Activated CD4-positive, alpha-beta T cell treated with anti-CD3 and anti-CD28 coated beads, Interleukin-2, amount 10 ng/mL, durations not matched to agents 7 days and 5 days (primary cell): ENCODE results near the gene RALGAPA2. TPM values are rescaled to one million over a fixed set of nuclear protein-coding genes. Genes with fewer than 3 reads are reported as not detected.
"Not testable (repeated sequence)": the region's sequence is repeated elsewhere in the genome, so short reads cannot be mapped to it uniquely, and the experiment has no call there.

ENCODE experiments used
- CTCF ChIA-PET: fragments of 350-600 bp; sonication (Branson Sonifier 250); formaldehyde crosslinking; loops from one replicate; lab custom pipeline; 2021; ENCODE audit warnings: antibody characterized with exemption; lab: Charles Lee
- POLR2A ChIA-PET: fragments of 350-600 bp; sonication (Branson Sonifier 250); formaldehyde crosslinking; loops from one replicate; lab custom pipeline; 2021; ENCODE audit warnings: antibody characterized with exemption; lab: Charles Lee
- DNase-seq: peaks from one replicate; pipeline ENCODE4 v3.0.0-alpha.2; 2020
- H3K27ac Mint-ChIP-seq: one replicate; pipeline ENCODE4 v1.8.0; 2021; ENCODE audit warnings: mild to moderate bottlenecking, moderate library complexity, mixed read lengths
- H3K27me3 Mint-ChIP-seq: one replicate; pipeline ENCODE4 v1.8.0; 2021; ENCODE audit warnings: mixed read lengths
- H3K36me3 Mint-ChIP-seq: one replicate; pipeline ENCODE4 v1.8.0; 2021; ENCODE audit warnings: low read depth, mixed read lengths
- H3K4me1 Mint-ChIP-seq: one replicate; pipeline ENCODE4 v1.8.0; 2021; ENCODE audit warnings: mixed read lengths
- H3K4me3 Mint-ChIP-seq: one replicate; pipeline ENCODE4 v1.8.0; 2021; ENCODE audit warnings: mild to moderate bottlenecking, moderate library complexity, mixed read lengths
- H3K9me3 Mint-ChIP-seq: one replicate; pipeline ENCODE4 v1.8.0; 2021; ENCODE audit warnings: mixed read lengths
- total RNA-seq, 2 experiments: library from RNA; stranded (reverse); gene quantifications; one replicate each; pipeline ENCODE4 v1.2.3, GENCODE V29; 2021

The RALGAPA2 gene
- total RNA-seq, 2 experiments from 2014 or later, result 26.4 to 31.7 TPM

DNA sequence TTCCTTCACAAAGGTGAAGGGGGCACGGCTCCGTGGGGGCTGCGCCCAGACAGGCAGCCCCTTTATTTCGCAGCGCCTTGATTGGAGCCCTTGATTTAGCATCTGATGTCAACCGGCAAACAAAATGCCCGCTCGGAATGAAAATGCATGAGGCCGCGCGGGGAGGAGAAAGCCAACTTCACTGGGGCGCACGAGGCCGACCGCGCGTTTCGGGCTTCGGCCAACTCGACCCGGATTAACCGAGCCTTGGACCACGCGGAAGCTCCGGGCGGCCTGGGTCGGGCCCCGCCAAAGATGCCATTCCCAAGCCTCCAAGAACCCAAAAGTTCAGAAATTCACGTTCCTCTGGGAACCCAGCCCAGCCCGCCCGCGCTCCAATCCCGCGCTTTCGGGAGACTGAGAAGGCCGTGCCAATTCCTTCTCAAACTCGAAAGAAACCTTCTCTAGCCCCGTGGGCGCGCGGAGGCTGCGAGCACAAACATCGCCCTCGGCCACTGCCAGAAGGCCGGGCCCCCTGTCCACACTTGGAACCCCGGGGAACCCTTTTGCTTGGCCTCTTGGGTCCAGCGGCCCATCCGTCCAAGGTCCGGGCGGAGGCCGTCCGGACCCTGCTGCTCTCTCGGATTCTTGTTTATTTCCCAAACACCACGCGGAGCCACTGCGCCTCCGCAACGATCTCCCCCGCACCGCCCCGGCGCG lies 345.4 kb downstream of the RALGAPA2 start:
- CTCF ChIA-PET, result interaction anchor here (0.6 kb wide), 2 partner anchors 413 to 487 kb away, joined by 3 to 4 read pairs; no protein-coding TSS in a partner anchor
- no peak for DNase-seq
- POLR2A ChIA-PET, result no interaction called here
- H3K9me3 Mint-ChIP-seq, result no peaks in the 10 kb centered on the region
- H3K27me3 Mint-ChIP-seq, result peaks cover 67% of the 10 kb centered on the region
- no peaks in the 10 kb centered on the region for H3K36me3 Mint-ChIP-seq
- no peak overlapping the region for H3K4me3 Mint-ChIP-seq
- no peak overlapping the region for H3K27ac Mint-ChIP-seq
- H3K4me1 Mint-ChIP-seq, result peaks cover 15% of the 10 kb centered on the region

DNA sequence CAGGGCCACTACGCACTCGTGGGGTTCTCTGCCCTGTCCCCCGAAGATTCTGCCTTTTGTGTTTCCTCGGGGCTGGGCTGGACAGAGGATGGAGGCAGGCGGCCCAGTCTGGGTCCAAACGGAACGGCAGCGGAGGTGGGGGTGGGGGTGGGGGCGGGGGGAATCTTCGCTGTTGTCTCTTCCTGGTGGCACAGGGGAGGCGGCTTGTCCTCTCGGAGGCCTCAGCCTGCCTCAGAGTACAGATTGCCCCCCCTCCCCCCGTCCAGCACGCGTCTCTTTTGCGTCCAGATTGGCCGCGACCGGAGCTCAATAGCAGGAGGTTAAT lies 345.9 kb downstream of the RALGAPA2 start:
- Mint-ChIP-seq H3K27ac (no peak overlapping the region), H3K27me3 (peaks cover 67% of the 10 kb centered on the region), H3K4me3 (peak overlapping the region; percentile 35), H3K36me3 (no peaks in the 10 kb centered on the region), H3K9me3 (no peaks in the 10 kb centered on the region), H3K4me1 (peaks cover 15% of the 10 kb centered on the region)
- DNase-seq, result no peak
- ChIA-PET POLR2A (no interaction called here), CTCF (interaction anchor here (0.6 kb wide), 2 partner anchors 414 to 488 kb away, joined by 3 to 4 read pairs; no protein-coding TSS in a partner anchor)

DNA sequence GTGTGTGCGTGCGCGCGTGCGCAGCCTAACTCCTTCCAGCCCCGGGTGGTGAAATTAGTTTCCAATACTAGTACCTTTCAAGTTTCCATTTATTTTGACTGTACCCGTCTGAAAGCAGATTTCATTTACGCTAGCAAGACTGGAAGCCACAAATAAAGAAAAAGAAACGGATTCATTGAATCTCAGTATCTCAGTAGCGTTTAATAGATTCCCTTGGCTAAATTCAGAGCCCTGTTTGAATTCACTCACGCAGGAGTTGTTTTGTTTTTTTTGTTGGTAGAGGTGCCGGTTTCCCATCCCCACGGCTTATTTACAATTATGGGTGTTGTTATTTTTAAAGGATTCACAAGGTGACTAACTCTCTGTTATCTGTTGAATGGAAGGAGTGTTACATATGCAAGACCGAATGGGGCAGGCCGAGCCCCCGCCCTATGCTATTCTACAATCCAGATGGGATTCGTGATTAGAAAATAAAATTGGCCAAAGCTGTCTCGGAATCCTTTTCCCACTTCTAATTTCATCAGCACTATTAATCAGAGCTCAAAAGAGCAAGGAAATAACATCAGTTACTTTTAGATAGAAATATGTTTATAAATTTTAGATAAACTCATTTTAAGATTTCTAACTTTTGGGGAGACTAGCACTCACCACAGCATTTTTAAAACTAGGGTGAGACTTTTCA lies 346.8 kb downstream of the RALGAPA2 start:
- Mint-ChIP-seq H3K36me3 (no peaks in the 10 kb centered on the region), H3K27me3 (peaks cover 69% of the 10 kb centered on the region), H3K9me3 (no peaks in the 10 kb centered on the region), H3K4me3 (no peak overlapping the region), H3K27ac (no peak overlapping the region), H3K4me1 (peaks cover 17% of the 10 kb centered on the region)
- ChIA-PET POLR2A (no interaction called here), CTCF (no interaction called here)
- no peak for DNase-seq

DNA sequence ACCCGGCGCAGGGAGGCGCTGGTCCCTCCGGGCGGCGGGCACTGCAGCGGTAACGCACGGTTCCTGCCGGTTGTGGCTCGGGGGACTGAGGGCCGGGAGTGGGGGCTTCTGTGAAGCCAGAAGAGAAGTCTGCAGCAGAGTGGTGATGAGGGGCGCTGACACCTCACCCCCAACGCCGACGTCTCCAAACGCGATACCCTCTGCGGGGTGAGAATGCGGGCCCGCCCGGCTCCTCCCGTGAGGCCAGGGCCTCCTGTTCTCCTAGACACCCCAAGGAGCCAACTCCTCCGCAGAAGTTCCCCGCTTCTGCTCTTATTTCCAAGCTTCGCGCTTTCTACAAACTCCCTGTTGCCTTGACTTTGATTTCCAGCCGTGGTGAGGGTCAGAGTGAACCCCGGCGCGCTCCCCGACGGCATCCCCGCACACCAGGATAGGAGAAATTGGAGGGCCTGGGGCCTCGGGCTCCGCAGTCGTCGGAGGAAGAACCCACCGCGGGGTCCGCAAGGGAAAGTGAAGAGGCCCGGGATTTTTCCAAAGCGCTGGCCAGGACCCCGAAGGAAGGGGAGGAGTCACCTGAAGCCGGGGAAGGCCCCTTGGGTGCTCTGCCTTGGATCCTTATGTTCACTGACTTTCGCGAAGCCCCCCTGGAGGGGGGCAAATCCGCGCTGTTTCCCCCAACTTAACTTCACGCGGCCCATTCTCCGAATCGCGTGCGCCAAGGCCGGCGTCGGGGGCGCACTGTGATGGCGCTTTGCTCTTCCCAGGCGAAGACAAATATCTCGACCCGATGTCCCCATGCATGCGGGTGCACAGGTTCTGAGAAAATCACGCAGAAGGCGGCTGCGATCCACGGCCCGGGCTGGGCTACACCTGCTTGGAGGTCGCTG lies 347.6 kb downstream of the RALGAPA2 start:
- H3K4me1 Mint-ChIP-seq, result peaks cover 19% of the 10 kb centered on the region
- peaks cover 65% of the 10 kb centered on the region for H3K27me3 Mint-ChIP-seq
- DNase-seq, result no peak
- POLR2A ChIA-PET, result no interaction called here
- H3K36me3 Mint-ChIP-seq, result no peaks in the 10 kb centered on the region
- H3K4me3 Mint-ChIP-seq, result no peak overlapping the region
- H3K9me3 Mint-ChIP-seq, result no peaks in the 10 kb centered on the region
- CTCF ChIA-PET, result no interaction called here
- no peak overlapping the region for H3K27ac Mint-ChIP-seq

DNA sequence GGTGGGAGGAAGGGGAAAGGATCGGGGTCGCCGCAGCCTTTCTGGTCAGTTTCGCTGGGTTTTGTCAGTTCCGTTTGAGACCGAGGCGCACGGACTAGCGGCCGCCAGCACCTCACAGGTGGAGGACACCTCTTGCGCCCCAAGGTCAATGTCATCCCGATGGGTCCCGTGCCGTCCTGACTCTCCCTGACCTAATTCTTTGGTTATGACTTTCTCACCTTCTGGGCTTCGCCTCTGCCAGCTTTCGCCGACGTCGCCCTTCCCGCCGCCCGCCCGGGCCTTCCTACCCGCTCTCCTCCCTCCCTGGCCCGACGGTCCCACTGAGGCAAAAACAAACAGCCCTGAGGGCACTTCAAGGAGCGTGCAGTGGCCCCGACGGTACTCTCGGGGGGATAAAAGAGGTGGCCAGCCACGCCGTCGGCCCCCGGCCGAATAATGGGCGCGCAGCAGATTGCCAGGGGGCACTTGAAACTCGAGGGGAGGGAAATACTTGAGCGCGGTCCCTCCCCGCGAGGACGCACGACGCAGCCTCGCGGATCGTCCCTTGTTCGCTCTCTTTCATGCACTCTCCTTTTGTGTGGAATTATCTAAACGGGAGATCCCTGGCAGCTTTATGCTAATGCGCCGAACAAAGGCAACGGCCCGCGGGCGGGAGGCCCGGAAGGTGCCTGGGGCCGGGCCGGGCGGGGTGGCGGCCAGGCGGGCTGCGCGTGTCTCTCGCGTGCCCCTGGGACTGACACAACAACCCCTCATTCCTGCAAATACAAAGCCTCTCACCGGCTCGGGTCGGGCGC lies 348.4 kb downstream of the RALGAPA2 start:
- DNase-seq, result no peak
- Mint-ChIP-seq H3K36me3 (no peaks in the 10 kb centered on the region), H3K9me3 (no peaks in the 10 kb centered on the region), H3K27ac (no peak overlapping the region), H3K27me3 (peaks cover 65% of the 10 kb centered on the region), H3K4me3 (peak overlapping the region; percentile 27), H3K4me1 (peaks cover 21% of the 10 kb centered on the region)
- POLR2A ChIA-PET, result no interaction called here
- CTCF ChIA-PET, result no interaction called here

DNA sequence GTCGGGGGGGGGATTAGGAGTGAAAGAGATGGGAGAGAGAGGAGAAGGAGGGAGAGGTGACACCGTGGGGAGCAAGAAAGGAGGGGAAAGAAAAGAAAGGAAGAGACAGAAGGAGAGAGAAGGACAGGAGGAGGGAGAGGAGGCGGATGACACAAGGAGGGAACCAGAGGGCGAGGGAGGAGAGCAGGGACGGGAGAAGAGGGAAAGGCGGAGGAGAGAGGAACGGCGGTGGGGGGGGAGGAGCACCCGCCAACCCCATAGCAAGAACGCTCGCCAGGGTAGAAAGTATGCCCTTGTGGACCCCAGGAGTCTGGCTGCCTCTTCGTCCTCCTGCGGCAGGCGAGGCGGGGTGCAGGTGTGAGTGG lies 349.0 kb downstream of the RALGAPA2 start:
- CTCF ChIA-PET, result no interaction called here
- Mint-ChIP-seq H3K4me3 (no peak overlapping the region), H3K27ac (peak overlapping the region; percentile 6), H3K36me3 (no peaks in the 10 kb centered on the region), H3K9me3 (no peaks in the 10 kb centered on the region), H3K4me1 (peaks cover 21% of the 10 kb centered on the region), H3K27me3 (peaks cover 65% of the 10 kb centered on the region)
- POLR2A ChIA-PET, result no interaction called here
- no peak for DNase-seq

DNA sequence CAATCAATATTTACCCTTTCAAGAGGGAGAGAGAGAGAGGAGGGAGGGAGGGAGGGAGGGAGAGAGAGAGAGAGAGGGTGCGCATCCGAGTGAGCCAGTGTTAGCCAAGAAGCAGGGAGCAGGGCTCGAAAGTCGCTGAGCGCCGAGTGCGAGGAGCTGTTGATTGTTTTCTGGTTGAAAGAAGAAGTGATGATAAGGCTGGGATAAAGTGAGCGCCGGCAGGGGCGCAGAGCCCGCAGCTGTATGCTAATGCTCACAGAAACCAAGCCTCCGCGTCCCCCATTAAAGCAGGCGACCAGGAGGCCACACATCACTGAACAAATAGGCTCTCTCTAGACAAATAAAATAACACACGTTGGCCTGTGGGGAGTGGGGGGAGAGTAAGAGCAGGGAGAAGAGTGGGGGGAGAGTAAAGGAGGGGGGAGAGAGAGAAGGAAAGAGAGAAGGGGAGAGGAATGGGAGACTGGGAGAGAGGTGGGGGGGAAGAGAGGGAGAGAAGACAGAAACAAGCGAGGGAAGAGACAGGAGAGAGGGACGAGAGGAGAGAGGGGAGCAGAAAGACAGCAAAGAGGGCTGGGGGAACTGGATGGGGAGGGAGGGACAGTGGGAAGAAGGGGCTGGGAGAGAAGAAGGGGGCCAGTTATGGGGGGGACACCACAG lies 349.5 kb downstream of the RALGAPA2 start:
- H3K4me3 Mint-ChIP-seq, result no peak overlapping the region
- POLR2A ChIA-PET, result no interaction called here
- H3K27me3 Mint-ChIP-seq, result peaks cover 65% of the 10 kb centered on the region
- no peaks in the 10 kb centered on the region for H3K36me3 Mint-ChIP-seq
- H3K4me1 Mint-ChIP-seq, result peaks cover 21% of the 10 kb centered on the region
- no peak overlapping the region for H3K27ac Mint-ChIP-seq
- CTCF ChIA-PET, result no interaction called here
- no peaks in the 10 kb centered on the region for H3K9me3 Mint-ChIP-seq
- no peak for DNase-seq

DNA sequence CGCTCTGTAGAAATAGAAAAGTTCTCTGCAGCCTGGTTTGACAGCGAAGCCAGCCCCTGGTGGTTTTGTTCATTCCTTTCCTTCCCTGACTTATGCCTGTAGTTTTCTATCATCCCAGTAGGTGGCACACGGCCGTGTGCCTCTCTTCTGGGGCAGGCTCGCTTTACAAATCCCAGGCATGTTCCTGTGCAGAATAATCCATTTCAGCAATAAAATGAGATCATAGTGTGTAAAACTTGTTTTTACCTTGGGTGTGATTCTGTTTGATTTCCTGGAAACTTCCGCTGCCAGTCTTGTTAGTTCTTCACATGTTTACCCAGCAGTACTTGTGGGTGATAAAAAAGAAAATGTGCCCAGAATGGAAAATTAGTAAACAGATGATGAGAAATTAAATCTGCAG lies 352.0 kb downstream of the RALGAPA2 start:
- POLR2A ChIA-PET, result no interaction called here
- Mint-ChIP-seq H3K4me1 (peaks cover 17% of the 10 kb centered on the region), H3K27ac (no peak overlapping the region), H3K9me3 (no peaks in the 10 kb centered on the region), H3K36me3 (no peaks in the 10 kb centered on the region), H3K27me3 (peaks cover 51% of the 10 kb centered on the region), H3K4me3 (no peak overlapping the region)
- DNase-seq, result peak; percentile 38
- CTCF ChIA-PET, result no interaction called here

DNA sequence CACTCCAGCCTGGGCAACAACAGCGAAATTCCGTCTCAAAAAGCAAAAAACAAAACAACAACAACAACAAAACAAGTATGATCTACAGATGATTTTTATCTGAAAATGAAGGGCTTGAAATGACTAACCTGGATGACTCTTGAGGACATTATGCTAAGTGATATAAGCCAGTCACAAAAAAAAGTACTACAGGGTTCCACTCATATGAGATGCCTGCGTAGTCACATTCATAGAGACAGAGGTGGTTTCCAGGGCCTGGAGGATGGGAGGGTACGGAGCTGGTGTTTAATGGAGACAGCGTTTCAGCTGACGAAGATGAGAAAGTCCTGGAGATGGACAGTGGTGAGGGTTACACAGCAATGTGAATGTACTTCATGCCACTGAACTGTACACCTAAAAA lies 352.8 kb downstream of the RALGAPA2 start:
- Mint-ChIP-seq H3K36me3 (peaks cover 2% of the 10 kb centered on the region), H3K4me1 (peaks cover 15% of the 10 kb centered on the region), H3K27me3 (peaks cover 44% of the 10 kb centered on the region), H3K27ac (no peak overlapping the region), H3K9me3 (peaks cover 3% of the 10 kb centered on the region), H3K4me3 (no peak overlapping the region)
- POLR2A ChIA-PET, result no interaction called here
- CTCF ChIA-PET, result no interaction called here
- DNase-seq, result no peak

DNA sequence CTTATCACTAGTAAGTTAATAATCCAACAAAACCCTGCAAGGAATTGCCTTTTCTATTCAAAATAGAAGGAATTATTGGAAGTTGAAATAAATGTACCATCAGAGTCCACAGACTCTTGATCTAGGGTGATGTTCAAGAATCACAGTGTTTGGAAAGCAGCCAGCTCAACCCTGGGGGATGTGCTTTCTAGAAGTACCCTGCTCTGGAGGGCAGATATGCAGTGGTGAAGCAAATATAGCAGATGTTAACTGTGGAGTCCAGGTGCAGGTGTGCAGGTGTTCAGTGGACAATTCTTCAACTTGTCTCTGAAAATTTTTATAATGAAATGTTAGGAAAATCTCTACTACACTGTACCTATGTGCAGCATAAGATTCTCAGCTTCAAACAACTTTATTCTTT lies 353.6 kb downstream of the RALGAPA2 start:
- CTCF ChIA-PET, result no interaction called here
- Mint-ChIP-seq H3K9me3 (peaks cover 6% of the 10 kb centered on the region), H3K27me3 (peaks cover 40% of the 10 kb centered on the region), H3K27ac (no peak overlapping the region), H3K4me3 (no peak overlapping the region), H3K36me3 (peaks cover 2% of the 10 kb centered on the region), H3K4me1 (peaks cover 12% of the 10 kb centered on the region)
- no peak for DNase-seq
- POLR2A ChIA-PET, result no interaction called here

DNA sequence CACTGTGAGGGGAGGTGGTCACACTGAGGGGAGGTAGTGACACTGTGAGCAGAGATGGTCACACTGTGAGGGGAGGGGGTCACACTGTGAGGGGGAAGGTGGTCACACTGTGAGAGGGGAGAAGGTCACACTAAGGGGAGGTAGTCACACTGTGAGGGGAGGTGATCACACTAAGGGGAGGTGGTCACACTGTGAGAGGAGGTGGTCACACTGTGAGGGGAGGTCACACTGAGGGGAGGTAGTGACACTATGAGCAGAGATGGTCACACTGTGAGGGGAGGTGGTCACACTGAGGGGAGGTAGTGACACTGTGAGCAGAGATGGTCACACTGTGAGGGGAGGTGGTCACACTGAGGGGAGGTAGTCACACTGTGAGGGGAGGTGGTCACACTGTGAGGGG lies 356.9 kb downstream of the RALGAPA2 start:
- CTCF ChIA-PET, DNase-seq, H3K9me3 Mint-ChIP-seq, H3K4me3 Mint-ChIP-seq, H3K36me3 Mint-ChIP-seq, POLR2A ChIA-PET, H3K27ac Mint-ChIP-seq, H3K4me1 Mint-ChIP-seq: not testable (repeated sequence)
- H3K27me3 Mint-ChIP-seq, result peaks cover 12% of the 10 kb centered on the region

DNA sequence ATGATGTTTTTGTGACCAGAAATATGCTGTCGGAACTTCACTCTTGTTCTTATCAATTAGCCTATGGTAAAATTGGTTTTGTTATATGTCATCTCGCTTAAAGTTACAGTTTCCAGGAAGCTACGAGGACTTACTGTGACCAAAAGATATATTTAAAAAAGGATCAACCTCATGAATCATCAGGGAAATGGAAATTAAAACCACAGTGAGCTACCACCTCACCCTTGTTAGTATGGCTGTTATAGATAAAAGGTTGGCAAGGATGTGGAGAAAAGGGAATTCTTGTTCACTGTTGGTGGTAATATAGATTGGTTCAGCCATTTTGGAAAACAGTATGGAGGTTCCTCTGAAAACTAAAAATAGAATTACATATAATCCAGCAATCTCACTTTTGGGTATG lies 358.9 kb downstream of the RALGAPA2 start:
- H3K27ac Mint-ChIP-seq, result no peak overlapping the region
- peaks cover 6% of the 10 kb centered on the region for H3K9me3 Mint-ChIP-seq
- H3K27me3 Mint-ChIP-seq, result peaks cover 15% of the 10 kb centered on the region
- H3K4me3 Mint-ChIP-seq, result no peak overlapping the region
- H3K4me1 Mint-ChIP-seq, result no peaks in the 10 kb centered on the region
- CTCF ChIA-PET, result no interaction called here
- H3K36me3 Mint-ChIP-seq, result peaks cover 2% of the 10 kb centered on the region
- no peak for DNase-seq
- POLR2A ChIA-PET, result no interaction called here
